ENCODE results near the gene TCIRG1.
"Not testable (repeated sequence)": the region's sequence is repeated elsewhere in the genome, so short reads cannot be mapped to it uniquely, and the experiment has no call there.

- not testable (repeated sequence) for TF ChIP-seq PATZ1 (CRISPR knock-in tag; IDR thresholded peaks at IDR 0.05; ENCODE audit: borderline replicate concordance); ZNF70 (CRISPR knock-in tag; IDR thresholded peaks at IDR 0.05); SNAI2 (CRISPR knock-in tag; IDR thresholded peaks at IDR 0.05); ZFP3 (CRISPR knock-in tag; IDR thresholded peaks at IDR 0.05); GLIS3 (CRISPR knock-in tag; IDR thresholded peaks at IDR 0.05); POU6F1 (CRISPR knock-in tag; IDR thresholded peaks at IDR 0.05; ENCODE audit: borderline replicate concordance, low read depth)
Measured at GRCh38 chr11:67994387-67994786, 44.4 kb upstream of the TCIRG1 start.

Measured in SK-N-SH treated with all-trans-retinoic acid at 6 μM for 48 hours (cell line).